GM12874 (cell line): ENCODE results near the gene SCRN3.

Experiments used
- CTCF ChIP-seq: IDR thresholded peaks from 2 replicates; pipeline ENCODE4 v1.5.1; 2011; ENCODE audit warnings: low read depth, mild to moderate bottlenecking, control low read depth, low read length, moderate library complexity; ENCODE audit not compliant: insufficient read depth

Gene SCRN3

GRCh38 chr2:174395969-174396630 is 570 bp downstream of the SCRN3 start:
- TF ChIP-seq CTCF = no peak

- no peak for TF ChIP-seq CTCF
Observed at GRCh38 chr2:174397773-174398172, 2.2 kb downstream of the SCRN3 start.

GRCh38 chr2:174399171-174399570 is 3.6 kb downstream of the SCRN3 start:
- TF ChIP-seq CTCF = no peak

- TF ChIP-seq CTCF = no peak
Observed at GRCh38 chr2:174400853-174401252, 5.3 kb downstream of the SCRN3 start.

GRCh38 chr2:174403628-174404027 is 8.1 kb downstream of the SCRN3 start:
- no peak for TF ChIP-seq CTCF

- no peak for TF ChIP-seq CTCF
Observed at GRCh38 chr2:174412256-174412655, 16.7 kb downstream of the SCRN3 start.

GRCh38 chr2:174428214-174428613 is 32.7 kb downstream of the SCRN3 start:
- no peak for TF ChIP-seq CTCF
